Epithelial cell of proximal tubule (primary cell): ENCODE results near the gene BTBD9. TPM values are rescaled to one million over a fixed set of nuclear protein-coding genes. Genes with fewer than 3 reads are reported as not detected.

Source experiments
- DNase-seq: peaks from one replicate; pipeline ENCODE4 v3.0.0-alpha.2; 2011; ENCODE audit warnings: low read depth
- H3K4me3 ChIP-seq: 2 replicates; pipeline ENCODE4 v1.5.1; 2011; ENCODE audit warnings: low read depth, mild to moderate bottlenecking, low read length
- CTCF ChIP-seq: conservative IDR thresholded peaks from 2 replicates; pipeline ENCODE4 v1.5.1; 2012; ENCODE audit warnings: low read depth, mild to moderate bottlenecking, low read length
- total RNA-seq: library from RNA; depleted of rRNA; stranded (reverse); fragments of >200 nt; gene quantifications from 2 replicates; pipeline ENCODE4 v1.2.3, GENCODE V29; 2015

BTBD9 gene
- total RNA-seq, 1 donor from 2014 or later: 2.9 TPM

GRCh38 chr6:38504996-38505395, 134.7 kb downstream of the BTBD9 start:
- TF ChIP-seq CTCF: no peak
- no peak for DNase-seq
- no peak overlapping the region for H3K4me3 ChIP-seq

GRCh38 chr6:38503960-38504682, 135.6 kb downstream of the BTBD9 start:
- no peak for TF ChIP-seq CTCF
- no peak for DNase-seq
- H3K4me3 ChIP-seq: no peak overlapping the region

- H3K4me3 ChIP-seq: no peak overlapping the region
- TF ChIP-seq CTCF: no peak
- no peak for DNase-seq
Measured at GRCh38 chr6:38503032-38503773, 136.5 kb downstream of the BTBD9 start.

- H3K4me3 ChIP-seq: no peak overlapping the region
- DNase-seq: no peak
- TF ChIP-seq CTCF: no peak
Measured at GRCh38 chr6:38502423-38502822, 137.3 kb downstream of the BTBD9 start.

- no peak overlapping the region for H3K4me3 ChIP-seq
- DNase-seq: no peak
- no peak for TF ChIP-seq CTCF
Measured at GRCh38 chr6:38501931-38502330, 137.8 kb downstream of the BTBD9 start.

- H3K4me3 ChIP-seq: no peak overlapping the region
- no peak for DNase-seq
- TF ChIP-seq CTCF: no peak
Measured at GRCh38 chr6:38499529-38500096, 140.1 kb downstream of the BTBD9 start.
